ENCODE results near the gene RAB11FIP4.

DNA sequence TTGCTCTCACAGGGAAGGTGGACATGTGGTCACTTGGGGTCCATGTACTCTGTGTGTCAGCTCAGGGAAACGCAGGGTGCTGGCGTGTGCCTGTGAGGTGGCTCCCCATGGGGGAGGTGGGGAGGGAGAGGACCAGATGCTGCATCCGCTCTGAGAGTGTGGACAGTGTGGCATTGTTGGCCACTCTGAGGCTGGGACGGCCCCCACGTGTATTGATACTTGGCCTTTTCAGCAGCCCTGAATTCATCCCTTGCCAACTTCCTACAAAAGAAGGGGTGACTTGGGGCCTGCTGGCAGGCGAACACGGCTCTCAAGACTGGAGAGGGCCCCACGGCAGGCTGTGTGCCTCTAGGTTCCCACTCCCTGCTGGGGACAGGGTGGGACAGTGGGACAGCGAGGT lies 120.1 kb downstream of the RAB11FIP4 start:
- TF ChIP-seq CREB1 (IDR thresholded peaks at IDR 0.05) (no peak), CREB1 (CRISPR knock-in tag; IDR thresholded peaks at IDR 0.05) (no peak), XRCC5 (IDR thresholded peaks at IDR 0.05; ENCODE audit: low read depth, low read length) (no peak)

Measured in K562 (cell line).